Kidney (tissue), 2 donors: ENCODE results near the gene CST6. TPM values are rescaled to one million over a fixed set of nuclear protein-coding genes. Genes with fewer than 3 reads are reported as not detected.

Experiments
- polyA plus RNA-seq: library from polyadenylated mRNA; stranded (reverse); fragments of 350-450 nt; fragmentation: Illumina TruSeq; extraction: RNeasy Lipid Tissue Mini Kit (QIAGEN cat#74804); gene quantifications from one replicate; pipeline ENCODE4 v1.2.3, GENCODE V29; 2014; ENCODE audit warnings: low read depth, low replicate concordance; ENCODE audit not compliant: insufficient read depth
- total RNA-seq: library from RNA; stranded (reverse); fragmentation: NEBNext Ultra II Directional; extraction: Animal tissue kit (Norgen Biotek cat#: 25700); gene quantifications from one replicate; pipeline ENCODE4 v1.2.1, GENCODE V29; 2021
- donor health status: DM: yes; HTN: yes; CAD: no.

CST6 gene
- total and polyA plus RNA-seq, 2 donors from 2014 or later, result 1.2 to 5.9 TPM

Other genes starting within 250 kb of the CST6 start
- 18.3 TPM for gene AP5B1, start 231.0 kb upstream of the CST6 start, total RNA-seq
- gene AP5B1, start 231.0 kb upstream of the CST6 start, polyA plus RNA-seq, result 6.3 TPM
- 6.6 TPM for gene OVOL1, start 224.9 kb upstream of the CST6 start, total RNA-seq
- 6.7 TPM for gene OVOL1, start 224.9 kb upstream of the CST6 start, polyA plus RNA-seq
- gene SNX32, start 178.0 kb upstream of the CST6 start, total RNA-seq, result 1.0 TPM
- 0.43 TPM for gene SNX32, start 178.0 kb upstream of the CST6 start, polyA plus RNA-seq
- 705 TPM for gene CFL1, start 153.8 kb upstream of the CST6 start, total RNA-seq
- gene CFL1, start 153.8 kb upstream of the CST6 start, polyA plus RNA-seq, result 846 TPM
- gene MUS81, start 151.6 kb upstream of the CST6 start, total RNA-seq, result 54.9 TPM
- 31.2 TPM for gene MUS81, start 151.6 kb upstream of the CST6 start, polyA plus RNA-seq
- 64.2 TPM for gene EFEMP2, start 139.2 kb upstream of the CST6 start, total RNA-seq
- 60.0 TPM for gene EFEMP2, start 139.2 kb upstream of the CST6 start, polyA plus RNA-seq
- gene CTSW, start 132.2 kb upstream of the CST6 start, total RNA-seq, result 3.9 TPM
- gene CTSW, start 132.2 kb upstream of the CST6 start, polyA plus RNA-seq, result 1.3 TPM
- 58.0 TPM for gene FIBP, start 123.5 kb upstream of the CST6 start, total RNA-seq
- gene FIBP, start 123.5 kb upstream of the CST6 start, polyA plus RNA-seq, result 105 TPM
- 26.1 TPM for gene CCDC85B, start 121.3 kb upstream of the CST6 start, total RNA-seq
- gene CCDC85B, start 121.3 kb upstream of the CST6 start, polyA plus RNA-seq, result 31.8 TPM
- gene FOSL1, start 111.6 kb upstream of the CST6 start, total RNA-seq, result 3.2 TPM
- 0.37 TPM for gene FOSL1, start 111.6 kb upstream of the CST6 start, polyA plus RNA-seq
- 38.0 TPM for gene C11orf68, start 92.9 kb upstream of the CST6 start, total RNA-seq
- gene C11orf68, start 92.9 kb upstream of the CST6 start, polyA plus RNA-seq, result 52.0 TPM
- 51.2 TPM for gene DRAP1, start 92.6 kb upstream of the CST6 start, total RNA-seq
- 150 TPM for gene DRAP1, start 92.6 kb upstream of the CST6 start, polyA plus RNA-seq
- gene TSGA10IP, start 66.5 kb upstream of the CST6 start, total RNA-seq, result not detected
- gene TSGA10IP, start 66.5 kb upstream of the CST6 start, polyA plus RNA-seq, result not detected
- gene SART1, start 50.3 kb upstream of the CST6 start, total RNA-seq, result 48.6 TPM
- 48.7 TPM for gene SART1, start 50.3 kb upstream of the CST6 start, polyA plus RNA-seq
- gene EIF1AD, start 9.9 kb upstream of the CST6 start, total RNA-seq, result 37.5 TPM
- gene EIF1AD, start 9.9 kb upstream of the CST6 start, polyA plus RNA-seq, result 17.7 TPM
- 181 TPM for gene BANF1, start 9.5 kb upstream of the CST6 start, total RNA-seq
- gene BANF1, start 9.5 kb upstream of the CST6 start, polyA plus RNA-seq, result 186 TPM
- 0.76 TPM for gene CATSPER1, start 14.5 kb downstream of the CST6 start, total RNA-seq
- gene CATSPER1, start 14.5 kb downstream of the CST6 start, polyA plus RNA-seq, result not detected
- gene GAL3ST3, start 37.2 kb downstream of the CST6 start, total RNA-seq, result 2.5 TPM
- gene GAL3ST3, start 37.2 kb downstream of the CST6 start, polyA plus RNA-seq, result 7.6 TPM
- gene SF3B2, start 40.4 kb downstream of the CST6 start, total RNA-seq, result 172 TPM
- 114 TPM for gene SF3B2, start 40.4 kb downstream of the CST6 start, polyA plus RNA-seq
- gene PACS1, start 58.3 kb downstream of the CST6 start, total RNA-seq, result 91.8 TPM
- gene PACS1, start 58.3 kb downstream of the CST6 start, polyA plus RNA-seq, result 23.7 TPM
- 30.6 TPM for gene KLC2, start 245.7 kb downstream of the CST6 start, total RNA-seq
- gene KLC2, start 245.7 kb downstream of the CST6 start, polyA plus RNA-seq, result 16.2 TPM